ENCODE measurements around the gene TNPO3.

The TNPO3 gene

GRCh38 chr7:128941323-128941890, 113.5 kb downstream of the TNPO3 start:
- no peak overlapping the region for H3K4me3 ChIP-seq (ENCODE audit: low read depth, low read length)
- TF ChIP-seq, protein P1, sequence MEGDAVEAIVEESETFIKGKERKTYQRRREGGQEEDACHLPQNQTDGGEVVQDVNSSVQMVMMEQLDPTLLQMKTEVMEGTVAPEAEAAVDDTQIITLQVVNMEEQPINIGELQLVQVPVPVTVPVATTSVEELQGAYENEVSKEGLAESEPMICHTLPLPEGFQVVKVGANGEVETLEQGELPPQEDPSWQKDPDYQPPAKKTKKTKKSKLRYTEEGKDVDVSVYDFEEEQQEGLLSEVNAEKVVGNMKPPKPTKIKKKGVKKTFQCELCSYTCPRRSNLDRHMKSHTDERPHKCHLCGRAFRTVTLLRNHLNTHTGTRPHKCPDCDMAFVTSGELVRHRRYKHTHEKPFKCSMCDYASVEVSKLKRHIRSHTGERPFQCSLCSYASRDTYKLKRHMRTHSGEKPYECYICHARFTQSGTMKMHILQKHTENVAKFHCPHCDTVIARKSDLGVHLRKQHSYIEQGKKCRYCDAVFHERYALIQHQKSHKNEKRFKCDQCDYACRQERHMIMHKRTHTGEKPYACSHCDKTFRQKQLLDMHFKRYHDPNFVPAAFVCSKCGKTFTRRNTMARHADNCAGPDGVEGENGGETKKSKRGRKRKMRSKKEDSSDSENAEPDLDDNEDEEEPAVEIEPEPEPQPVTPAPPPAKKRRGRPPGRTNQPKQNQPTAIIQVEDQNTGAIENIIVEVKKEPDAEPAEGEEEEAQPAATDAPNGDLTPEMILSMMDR (IDR thresholded peaks at IDR 0.05; ENCODE audit: low read depth, low read length): no peak

DNA sequence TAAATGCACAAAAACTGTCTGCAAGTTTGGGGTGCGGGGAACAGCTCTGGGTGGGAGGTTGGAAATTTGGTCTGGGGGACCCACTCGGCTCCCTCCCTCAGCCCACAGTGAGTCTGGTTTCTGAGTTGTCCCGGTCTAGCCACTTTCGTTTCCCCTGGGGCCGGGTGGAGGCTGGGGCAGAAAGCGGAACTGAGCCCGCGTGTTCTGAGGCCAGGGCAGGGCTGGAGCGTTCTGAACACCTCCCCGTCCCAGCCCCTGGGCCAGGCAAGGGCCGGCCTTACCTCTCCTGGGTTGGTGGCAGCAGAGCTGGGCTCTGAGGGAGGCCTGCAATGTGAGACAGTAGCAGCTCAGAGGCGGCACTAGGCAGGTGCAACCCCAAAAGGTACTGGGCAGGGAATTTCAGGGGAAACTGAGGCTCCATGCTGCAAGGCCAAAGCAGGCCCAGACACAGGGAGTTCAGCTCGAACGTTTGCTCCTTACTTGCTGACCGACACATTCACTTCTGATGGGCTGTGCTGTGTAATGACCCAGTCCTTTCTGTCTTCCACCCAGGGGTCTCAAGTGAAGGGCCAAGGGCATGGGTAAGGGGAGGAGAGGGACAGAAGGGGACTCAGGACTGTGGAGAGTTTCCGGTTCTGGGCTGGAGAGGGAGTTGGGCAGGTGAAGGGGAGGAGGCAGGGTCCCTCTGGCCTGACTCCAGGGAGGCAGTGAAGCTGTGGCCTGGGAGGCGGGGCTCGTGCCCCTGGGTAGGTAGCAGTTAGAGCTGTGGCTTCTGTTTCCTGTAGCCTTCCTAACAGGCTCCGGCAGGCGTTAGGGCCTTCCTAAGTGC, 114.2 kb downstream of the TNPO3 start:
- H3K4me3 ChIP-seq (ENCODE audit: low read depth, low read length): no peak overlapping the region
- TF ChIP-seq, protein P1 (IDR thresholded peaks at IDR 0.05; ENCODE audit: low read depth, low read length): no peak

DNA sequence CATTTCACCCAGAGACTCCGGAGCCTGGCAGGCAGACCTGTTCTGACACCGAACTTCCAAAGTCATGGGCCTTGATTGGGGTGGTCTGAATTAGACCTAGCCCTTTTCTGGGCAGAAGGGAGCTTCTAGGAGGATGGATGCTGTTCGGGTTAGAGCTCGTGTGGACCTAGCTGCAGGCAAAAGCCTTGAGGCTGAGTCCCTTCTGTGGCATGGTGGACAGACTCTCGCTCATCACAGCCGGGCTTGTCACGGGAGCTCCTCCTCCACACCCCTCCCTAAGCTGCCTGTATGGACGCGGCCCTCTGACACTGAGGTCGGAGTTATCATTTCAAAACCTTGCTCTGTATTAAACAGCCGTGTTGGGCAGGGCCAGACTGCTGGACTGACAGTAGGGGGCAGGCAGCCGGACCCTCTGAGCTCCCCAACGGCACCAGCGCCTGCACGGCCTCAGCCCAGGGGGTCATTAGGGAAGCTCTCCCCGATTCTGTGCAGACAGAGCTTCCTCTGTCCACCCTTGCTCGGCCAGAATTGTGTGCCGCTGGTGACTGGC, 115.0 kb downstream of the TNPO3 start:
- H3K4me3 ChIP-seq (ENCODE audit: low read depth, low read length): no peak overlapping the region
- TF ChIP-seq, protein P1 (IDR thresholded peaks at IDR 0.05; ENCODE audit: low read depth, low read length): no peak

DNA sequence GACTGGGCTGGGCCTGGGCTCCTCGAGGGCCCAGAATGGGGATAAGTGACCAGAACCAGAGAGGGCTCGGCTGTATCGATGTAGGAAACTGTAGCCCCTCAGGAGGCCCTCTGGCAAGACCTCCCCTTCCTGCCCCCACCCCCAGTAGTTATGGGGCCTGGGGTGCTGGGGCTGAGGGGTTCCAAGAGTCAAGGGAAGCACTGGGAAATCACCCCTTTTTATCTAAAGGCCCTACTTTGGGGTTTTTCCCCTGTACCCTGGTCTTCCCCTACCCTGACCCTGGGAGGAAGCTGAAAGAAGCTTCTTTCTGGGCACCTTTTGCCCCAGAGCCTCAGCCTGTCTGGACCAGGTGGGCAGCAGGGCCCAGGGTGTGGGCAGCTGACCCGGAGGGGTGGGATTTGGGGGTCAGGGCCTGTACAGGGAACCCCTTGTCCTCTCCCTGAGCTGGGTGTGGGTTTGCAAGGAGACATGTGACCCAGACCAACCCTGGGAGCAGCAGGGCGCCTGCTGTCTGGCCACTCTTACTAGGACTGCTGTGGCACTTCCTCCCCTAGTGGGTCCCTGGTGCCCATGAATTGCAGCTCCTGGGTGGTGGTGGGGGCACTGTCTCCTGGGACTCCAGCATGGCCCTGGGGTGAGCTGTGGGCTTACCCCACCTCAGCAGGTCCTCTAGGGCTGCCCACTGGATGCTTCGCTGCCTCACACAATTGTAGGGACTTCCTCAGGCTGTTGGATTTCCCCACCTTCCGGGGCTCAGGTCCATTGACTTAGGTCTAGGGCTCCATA, 115.6 kb downstream of the TNPO3 start:
- H3K4me3 ChIP-seq (ENCODE audit: low read depth, low read length): no peak overlapping the region
- TF ChIP-seq, protein P1 (IDR thresholded peaks at IDR 0.05; ENCODE audit: low read depth, low read length): no peak

DNA sequence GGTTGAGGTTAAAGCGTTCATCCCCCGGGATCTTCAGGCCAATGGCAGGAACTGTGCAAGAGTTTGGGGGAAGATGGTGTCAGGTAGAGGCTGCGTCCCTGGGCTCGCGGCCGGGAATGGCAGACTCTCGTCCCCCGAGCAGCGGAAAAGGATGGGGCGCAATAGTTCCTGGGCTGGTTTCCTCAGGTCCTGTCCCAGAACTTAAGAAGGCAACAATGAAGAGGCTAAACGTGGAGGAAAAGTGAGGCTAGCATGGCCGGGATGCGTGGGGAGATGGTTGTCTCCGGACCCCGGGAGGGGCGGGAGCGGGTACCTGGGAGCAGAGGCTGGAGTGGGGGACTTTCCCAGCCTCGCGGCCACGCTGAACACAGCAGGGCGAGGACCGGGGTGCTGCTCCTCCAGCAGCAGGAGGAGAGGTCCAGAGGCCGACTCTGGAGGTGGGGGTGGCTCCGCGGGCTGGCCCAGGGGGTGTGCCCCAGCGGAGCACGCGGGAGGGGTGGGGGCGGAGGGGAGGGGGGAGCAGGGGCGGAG, 116.3 kb downstream of the TNPO3 start:
- TF ChIP-seq, protein P1 (IDR thresholded peaks at IDR 0.05; ENCODE audit: low read depth, low read length): no peak
- peak overlapping the region; percentile 39 for H3K4me3 ChIP-seq (ENCODE audit: low read depth, low read length)

- peak within 1 kb of the TSS; percentile 39 for H3K4me3 ChIP-seq (ENCODE audit: low read depth, low read length)
- TF ChIP-seq, protein P1 (IDR thresholded peaks at IDR 0.05; ENCODE audit: low read depth, low read length): no peak
Measured at GRCh38 chr7:128937647-128938543, 117.0 kb downstream of the TNPO3 start, which contains the start of gene IRF5. IRF5 (plus strand) TSS chr7:128937927; CDS start chr7:128942082, 4,155 bp downstream.
